Stimulated activated CD8-positive, alpha-beta memory T cell treated with anti-CD3 and anti-CD28 coated beads, Interleukin-7, amount 100 ng/mL, for 24 hours (primary cell): ENCODE measurements around the gene ZSWIM8.
"Not testable (repeated sequence)": the region's sequence is repeated elsewhere in the genome, so short reads cannot be mapped to it uniquely, and the experiment has no call there.

Experiments
- DNase-seq: peaks from one replicate; pipeline ENCODE4 v3.0.0-alpha.2; 2020; ENCODE audit warnings: low read depth

Gene ZSWIM8

DNA sequence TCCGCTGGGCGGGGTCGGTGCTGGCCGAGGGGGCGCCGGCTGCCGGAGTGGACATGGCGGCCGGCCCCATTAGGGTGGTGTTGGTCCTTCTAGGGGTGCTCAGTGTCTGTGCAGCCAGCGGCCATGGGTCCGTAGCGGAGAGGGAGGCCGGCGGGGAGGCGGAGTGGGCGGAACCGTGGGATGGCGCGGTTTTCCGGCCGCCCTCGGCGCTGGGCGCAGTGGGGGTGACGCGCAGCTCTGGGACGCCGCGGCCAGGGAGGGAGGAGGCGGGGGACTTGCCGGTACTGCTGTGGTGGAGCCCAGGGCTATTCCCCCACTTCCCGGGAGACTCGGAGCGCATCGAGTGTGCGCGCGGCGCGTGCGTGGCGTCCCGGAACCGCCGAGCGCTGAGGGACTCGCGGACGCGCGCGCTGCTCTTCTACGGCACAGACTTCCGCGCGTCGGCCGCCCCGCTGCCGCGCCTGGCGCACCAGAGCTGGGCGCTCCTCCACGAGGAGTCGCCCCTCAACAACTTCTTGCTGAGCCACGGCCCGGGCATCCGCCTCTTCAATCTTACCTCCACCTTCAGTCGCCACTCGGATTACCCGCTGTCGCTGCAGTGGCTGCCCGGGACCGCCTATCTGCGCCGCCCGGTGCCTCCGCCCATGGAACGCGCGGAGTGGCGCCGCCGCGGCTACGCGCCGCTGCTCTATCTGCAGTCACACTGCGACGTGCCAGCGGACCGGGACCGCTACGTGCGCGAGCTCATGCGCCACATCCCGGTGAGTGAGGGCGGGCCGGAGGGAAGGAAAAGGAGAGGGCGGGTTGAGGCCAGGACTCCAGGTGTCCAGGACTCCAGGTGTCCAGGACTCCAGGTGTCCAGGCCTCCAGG is 12.9 kb upstream of the ZSWIM8 start:
- DNase-seq, result peak; percentile 50

DNA sequence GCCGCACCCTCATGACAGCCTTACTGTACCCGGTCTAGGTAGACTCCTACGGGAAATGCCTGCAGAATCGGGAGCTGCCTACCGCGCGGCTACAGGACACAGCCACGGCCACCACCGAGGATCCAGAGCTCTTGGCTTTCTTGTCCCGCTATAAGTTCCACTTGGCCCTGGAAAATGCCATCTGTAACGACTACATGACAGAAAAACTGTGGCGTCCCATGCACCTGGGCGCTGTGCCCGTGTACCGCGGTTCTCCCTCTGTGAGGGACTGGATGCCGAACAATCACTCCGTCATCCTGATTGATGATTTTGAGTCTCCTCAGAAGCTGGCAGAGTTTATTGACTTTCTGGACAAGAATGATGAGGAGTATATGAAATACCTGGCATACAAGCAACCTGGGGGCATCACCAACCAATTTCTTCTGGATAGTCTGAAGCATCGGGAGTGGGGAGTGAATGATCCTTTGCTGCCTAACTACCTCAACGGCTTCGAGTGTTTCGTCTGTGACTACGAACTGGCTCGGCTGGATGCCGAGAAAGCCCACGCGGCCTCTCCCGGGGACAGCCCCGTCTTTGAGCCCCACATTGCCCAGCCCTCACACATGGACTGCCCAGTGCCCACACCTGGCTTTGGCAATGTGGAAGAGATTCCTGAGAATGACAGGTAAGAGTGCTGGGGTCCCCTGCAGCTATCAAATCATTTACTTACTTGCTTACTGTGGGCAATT is 12.1 kb upstream of the ZSWIM8 start:
- DNase-seq, result no peak

DNA sequence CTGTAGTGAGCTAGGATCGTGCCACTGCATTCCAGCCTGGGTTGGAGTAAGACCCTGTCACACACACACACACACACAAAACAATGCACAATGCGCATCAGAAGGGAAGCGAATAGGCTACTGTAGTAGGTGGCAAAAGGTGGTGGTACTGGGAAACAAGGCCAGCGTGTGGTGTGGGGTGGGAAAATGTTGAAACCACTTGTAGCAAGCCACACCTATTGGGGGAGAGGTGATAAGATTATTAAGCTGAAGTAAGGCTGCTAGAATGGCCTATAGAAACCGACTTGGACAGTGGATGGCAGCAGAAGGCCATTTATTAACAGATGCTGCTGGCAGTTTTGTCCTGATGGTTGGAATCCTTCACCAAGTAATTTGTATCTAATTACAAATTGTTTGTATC is 10.8 kb upstream of the ZSWIM8 start:
- no peak for DNase-seq

DNA sequence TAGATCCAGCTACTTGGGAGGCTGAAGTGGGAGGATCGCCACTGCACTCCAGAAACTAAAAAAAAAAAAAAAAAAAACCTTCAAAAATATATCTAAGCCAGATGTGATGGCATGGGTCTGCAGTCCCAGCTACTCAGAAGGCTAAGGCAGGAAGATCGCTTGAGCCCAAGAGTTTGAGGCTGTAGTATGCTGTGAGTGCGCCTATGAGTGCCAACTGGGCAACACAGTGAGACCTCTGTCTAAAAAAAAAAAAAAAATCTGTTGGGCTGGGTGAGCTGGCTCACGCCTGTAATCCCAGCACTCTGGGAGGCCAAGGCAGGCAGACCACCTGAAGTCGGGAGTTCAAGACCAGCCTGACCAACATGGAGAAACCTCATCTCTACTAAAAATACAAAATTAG is 6.4 kb upstream of the ZSWIM8 start:
- no peak for DNase-seq

DNA sequence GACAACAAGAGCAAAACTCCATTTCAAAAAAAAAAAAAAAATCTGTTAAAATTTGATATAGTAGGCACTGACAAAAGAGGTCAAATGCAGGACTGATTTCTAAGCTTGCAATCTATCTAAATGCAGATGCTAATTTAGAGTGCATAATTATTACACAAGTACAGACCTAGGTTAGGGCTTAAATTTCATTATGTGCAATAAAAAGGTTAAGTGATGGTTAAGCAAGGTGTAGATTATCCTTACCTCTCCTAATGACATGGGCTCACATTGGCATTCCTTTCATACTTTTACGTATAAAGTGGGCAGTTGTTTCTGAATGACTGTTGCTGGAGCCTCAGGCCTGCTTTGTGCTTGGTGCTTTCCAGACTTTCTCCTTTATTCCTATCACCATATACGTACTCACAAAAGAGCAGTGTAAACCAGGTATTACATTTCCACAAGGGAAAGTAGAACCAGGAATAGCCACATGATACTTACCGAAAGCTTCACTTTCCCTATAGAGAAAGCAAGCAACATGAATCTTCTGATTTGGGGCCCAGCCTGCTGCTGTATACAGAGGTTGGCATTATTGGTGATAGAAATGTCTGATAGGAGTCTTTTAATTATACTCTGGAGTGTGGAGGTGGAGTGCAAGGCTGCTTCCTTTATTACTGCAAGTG is 5.7 kb upstream of the ZSWIM8 start:
- DNase-seq, result no peak

DNA sequence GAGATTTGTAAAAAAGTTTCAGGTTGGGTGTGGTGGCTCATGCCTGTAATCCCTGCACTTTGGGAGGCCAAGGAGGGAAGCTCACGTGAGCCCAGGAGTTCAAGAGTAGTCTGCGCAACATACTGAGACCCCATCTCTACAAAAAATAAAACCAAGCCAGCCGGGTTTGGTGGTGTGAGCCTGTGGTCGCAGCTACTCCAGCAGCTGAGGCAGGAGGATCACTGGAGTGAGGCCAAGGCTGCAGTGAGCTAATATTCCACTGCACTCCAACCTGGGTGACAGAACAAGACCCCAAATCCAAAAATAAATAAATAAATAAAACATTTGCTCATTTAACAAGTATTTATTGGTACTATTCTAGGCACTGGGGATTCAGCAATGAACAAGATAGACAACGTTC is 5.1 kb upstream of the ZSWIM8 start:
- DNase-seq, result no peak

DNA sequence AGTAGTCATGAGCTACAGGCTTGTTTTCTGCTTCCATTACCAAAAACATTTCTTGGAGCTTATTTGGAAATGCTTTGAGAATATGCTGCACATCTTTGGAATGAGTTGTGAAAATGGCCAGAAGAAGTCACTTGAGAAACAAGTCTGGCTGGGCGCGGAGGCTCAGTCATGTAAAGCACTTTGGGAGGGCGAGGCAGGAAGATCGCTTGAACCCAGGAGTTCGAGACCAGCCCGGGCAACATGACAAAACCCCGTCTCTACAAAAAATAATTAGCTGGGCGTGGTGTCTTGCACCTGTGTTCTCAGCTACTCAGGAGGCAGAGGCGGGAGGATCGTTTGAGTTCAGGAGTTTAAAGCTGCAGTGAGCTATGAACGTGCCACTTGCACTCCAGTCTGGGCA is 4.4 kb upstream of the ZSWIM8 start:
- DNase-seq, result no peak

DNA sequence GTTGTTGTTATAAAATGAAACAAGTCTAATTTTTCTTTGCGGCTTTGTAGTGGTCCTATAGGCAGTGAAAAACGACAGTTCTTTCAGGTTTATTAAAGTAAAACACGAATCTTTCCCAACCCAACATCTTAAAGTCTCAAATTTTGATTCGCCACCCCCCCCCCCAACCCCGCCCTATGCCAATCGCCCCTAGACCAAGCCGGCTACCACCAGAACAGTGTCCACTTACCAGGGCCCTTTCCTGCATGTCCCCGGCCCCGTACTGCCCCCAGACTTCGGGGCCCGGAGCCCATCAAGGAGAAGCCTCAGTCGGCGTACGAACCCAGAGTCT is 3.9 kb upstream of the ZSWIM8 start:
- DNase-seq, result no peak

DNA sequence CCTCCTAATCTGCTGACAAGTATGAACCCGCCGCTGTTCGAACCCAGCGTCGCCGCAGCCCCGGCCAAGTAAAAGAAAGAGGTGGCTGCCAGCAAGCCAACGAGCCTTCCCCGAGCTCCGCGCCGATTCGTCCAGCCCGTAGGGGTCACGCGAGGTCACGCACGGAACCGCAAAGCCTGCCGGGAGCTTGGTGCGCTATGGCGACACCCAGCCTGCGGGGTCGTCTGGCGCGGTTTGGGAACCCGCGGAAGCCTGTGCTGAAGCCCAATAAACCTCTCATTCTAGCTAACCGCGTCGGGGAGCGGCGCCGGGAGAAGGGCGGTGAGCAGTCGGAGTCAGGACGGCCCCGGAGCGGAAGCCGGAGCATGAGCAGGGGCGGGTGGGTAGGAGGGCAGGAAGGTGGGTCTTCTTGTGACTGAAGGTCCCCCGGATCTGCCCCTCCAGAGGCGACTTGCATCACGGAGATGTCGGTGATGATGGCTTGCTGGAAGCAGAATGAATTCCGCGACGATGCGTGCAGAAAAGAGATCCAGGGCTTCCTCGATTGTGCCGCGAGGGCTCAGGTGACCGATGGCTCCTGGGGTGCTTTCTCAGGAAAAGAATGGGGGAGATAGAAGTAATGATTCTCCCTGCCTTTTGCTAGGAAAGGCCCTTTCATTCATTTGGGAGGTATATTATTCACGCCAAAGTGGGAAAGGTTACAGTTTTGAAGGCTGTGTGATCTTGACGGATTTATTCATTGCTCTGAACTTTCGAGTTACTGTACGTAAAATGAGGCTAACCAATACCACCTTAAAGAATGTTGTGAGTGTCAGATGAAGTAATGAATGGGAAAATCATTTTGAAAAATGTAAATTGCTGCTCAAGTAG is 3.3 kb upstream of the ZSWIM8 start, which contains the start of gene CHCHD1:
Gene CHCHD1, plus strand, starts transcription at position 170 of the 870 bp plus-strand sequence. Its CDS starts 28 bp downstream, at position 198.
- DNase-seq, result peak; percentile 88

DNA sequence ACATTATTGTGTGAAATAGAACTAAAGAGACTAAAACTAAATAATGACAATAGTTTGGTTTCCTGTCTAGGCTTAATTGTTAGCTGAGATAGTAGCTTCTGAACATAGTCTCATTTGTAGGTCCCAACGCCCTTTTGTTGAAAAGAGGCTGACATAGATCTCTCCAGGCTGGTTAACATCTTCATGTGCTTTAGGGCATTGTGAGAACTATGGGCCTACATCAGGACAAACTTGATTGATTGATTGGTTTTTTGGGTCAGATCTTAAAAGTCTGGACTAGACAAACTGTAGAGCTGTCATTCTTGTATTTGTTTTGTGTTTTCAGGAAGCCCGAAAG is 2.7 kb upstream of the ZSWIM8 start:
- DNase-seq, result no peak

DNA sequence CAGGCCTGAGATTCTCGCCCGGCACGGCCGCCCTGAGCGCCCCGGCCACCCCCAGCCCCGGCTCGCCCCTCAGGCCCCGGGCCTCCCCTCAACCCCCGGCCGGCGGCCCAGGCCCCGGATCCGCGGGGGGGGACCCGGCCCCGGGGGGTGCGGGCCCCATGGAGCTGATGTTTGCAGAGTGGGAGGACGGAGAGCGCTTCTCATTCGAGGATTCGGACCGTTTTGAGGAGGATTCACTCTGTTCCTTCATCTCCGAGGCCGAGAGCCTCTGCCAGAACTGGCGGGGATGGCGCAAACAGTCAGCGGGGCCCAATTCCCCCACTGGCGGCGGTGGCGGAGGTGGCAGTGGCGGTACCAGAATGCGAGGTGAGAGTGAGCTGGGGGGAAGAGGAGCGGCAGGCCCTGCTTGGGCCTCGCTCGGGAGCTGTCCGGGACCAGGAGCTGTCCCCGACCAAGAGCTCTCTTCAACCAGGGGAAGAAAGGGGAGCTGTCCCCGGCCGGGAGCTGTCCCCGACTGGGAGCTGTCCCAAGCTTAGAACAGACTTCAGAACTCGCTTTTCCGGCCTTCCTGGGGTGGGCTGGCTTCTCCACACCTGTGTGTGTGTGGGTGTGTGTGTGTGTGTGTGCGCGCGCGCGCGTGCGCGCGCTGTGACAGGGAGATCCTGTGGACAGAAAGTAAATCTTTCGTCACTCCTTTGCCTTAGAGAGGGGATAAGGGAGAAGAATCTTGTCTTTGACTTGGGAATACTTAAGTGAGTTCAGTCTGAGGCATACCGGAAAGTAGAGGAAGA is 510 bp downstream of the ZSWIM8 start:
- no peak for DNase-seq

DNA sequence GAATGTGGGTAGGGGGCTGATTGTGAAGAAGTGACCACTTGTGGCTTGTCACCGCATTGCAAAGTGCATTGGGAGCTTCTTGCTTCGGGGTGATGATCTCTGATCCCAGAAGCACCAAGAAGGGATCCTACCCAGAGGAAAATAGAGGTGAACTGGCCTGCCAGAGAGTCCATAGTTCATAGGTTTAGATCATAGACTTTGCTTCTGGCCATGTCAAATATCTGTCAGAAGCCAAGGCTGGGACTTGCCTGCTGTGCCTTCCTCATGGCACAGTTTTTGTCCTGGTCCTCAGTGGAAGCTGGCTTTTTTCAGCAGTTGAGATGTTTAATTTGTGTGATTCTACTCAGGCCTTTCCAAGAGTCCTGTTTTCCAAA is 1.1 kb downstream of the ZSWIM8 start:
- DNase-seq, result no peak

DNA sequence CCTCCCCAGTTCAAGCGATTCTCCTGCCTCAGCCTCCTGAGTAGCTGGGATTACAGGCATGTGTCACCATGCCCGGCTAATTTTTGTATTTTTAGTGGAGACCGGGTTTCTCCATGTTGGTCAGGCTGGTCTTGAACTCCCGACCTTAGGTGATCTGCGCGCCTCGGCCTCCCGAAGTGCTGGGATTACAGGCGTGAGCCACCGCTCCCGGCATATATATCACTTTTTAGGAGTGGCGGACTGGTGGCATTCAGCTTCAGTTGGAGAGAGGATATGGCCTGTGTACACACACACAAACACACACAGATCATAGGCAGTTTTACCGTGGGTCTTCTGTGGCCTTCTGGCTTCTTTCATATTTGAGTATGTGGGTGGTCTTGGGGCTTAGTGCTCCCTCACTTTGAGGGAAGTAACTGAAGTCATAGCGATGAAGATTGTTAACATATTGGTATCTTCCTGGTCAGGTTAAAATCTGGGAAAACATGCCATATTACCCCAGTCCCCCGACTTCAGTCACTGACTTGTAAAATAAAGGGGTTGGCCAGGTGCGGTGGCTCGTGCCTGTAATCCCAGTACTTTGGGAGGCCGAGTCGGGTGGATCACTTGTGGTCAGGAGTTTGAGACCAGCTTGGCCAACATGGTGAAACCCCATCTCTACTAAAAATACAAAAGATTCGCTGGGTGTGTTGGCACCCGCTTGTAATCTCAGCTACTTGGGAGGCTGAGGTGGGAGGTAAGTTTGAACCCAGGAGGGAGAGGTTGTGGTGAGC is 1.8 kb downstream of the ZSWIM8 start:
- not testable (repeated sequence) for DNase-seq

DNA sequence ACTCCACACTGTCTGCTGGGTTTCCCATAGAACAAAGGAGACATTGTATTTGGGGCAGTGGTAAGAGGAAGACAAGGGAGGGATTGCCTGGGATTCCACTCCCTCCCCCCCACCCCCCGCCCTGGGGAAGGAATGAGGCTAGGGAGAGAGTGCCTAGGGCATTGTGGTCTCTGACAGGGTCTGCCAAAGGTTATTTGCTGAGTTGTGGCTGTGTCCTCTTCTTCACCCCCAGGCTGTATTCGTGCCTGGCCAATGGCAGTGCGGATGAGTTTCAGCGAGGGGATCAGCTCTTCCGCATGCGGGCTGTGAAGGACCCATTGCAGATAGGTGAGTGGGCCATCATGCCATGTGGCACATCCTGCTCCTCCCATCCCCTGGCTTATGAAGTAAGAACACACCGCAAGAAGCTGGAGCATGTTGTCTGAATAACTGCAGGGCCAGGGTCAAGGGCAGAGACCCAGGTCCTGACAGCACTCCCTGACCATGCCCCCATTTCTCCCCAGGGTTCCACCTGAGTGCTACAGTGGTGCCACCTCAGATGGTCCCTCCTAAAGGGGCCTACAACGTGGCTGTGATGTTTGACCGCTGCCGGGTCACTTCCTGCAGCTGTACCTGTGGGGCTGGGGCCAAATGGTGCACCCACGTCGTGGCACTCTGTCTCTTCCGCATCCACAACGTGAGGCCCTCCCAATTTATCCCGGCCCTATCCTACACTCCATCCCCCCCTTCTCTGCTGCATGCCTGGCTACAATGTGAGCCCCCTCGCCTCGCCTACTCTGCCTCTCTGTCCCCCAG is 3.7 kb downstream of the ZSWIM8 start:
- DNase-seq, result no peak

DNA sequence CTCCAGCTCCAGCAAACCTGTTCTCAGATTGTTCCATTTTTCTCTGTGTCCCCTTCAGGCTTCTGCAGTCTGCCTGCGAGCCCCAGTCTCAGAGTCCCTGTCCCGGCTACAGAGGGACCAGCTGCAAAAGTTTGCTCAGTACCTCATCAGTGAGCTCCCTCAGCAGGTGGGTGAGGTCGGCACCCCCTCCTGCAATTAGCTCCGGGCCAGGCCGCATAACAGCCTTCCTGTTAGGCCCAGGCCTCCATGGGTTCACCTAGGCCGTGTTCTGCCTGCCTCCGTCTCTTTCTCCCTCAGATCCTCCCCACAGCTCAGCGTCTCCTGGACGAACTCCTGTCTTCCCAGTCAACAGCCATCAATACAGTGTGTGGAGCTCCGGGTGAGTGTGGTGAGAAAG is 4.3 kb downstream of the ZSWIM8 start:
- DNase-seq, result no peak

DNA sequence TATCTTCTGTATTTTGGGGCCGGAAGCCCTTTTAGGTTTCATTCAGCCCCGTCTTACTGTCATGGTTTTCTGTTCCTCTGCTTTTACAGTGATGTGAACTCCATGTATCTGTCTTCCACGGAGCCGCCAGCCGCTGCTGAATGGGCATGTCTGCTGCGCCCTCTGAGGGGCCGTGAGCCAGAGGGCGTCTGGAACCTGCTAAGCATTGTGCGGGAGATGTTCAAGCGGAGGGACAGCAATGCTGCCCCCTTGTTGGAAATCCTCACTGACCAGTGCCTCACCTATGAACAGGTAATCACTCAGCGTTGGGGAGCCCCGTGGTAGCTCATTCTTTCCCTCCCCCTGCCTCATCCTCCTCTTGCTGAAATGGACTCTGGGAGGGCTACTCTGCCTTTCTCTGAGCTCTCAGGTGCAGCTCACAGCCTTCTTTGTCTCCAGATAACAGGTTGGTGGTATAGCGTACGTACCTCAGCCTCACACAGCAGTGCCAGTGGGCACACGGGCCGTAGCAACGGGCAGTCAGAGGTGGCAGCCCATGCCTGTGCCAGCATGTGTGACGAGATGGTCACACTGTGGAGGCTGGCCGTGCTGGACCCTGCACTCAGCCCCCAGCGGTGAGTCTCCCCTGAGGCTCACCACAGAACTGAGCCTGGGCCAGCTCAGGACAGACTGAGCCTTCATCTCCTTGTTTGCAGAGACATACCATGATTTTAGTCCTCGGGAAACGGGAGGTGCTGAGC is 5.7 kb downstream of the ZSWIM8 start:
- DNase-seq, result no peak

DNA sequence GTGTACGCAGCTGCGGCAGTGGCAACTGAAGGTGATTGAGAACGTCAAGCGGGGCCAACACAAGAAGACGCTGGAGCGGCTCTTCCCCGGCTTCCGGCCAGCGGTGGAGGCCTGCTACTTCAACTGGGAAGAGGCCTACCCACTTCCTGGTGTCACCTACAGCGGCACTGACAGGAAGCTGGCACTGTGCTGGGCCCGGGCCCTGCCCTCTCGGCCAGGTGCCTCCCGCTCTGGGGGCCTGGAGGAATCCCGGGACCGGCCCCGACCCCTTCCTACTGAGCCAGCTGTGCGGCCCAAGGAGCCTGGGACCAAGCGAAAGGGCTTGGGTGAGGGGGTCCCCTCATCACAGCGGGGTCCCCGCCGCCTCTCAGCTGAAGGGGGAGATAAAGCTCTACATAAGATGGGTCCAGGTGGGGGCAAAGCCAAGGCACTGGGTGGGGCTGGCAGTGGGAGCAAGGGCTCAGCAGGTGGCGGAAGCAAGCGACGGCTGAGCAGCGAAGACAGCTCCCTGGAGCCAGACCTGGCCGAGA is 6.5 kb downstream of the ZSWIM8 start:
- no peak for DNase-seq

DNA sequence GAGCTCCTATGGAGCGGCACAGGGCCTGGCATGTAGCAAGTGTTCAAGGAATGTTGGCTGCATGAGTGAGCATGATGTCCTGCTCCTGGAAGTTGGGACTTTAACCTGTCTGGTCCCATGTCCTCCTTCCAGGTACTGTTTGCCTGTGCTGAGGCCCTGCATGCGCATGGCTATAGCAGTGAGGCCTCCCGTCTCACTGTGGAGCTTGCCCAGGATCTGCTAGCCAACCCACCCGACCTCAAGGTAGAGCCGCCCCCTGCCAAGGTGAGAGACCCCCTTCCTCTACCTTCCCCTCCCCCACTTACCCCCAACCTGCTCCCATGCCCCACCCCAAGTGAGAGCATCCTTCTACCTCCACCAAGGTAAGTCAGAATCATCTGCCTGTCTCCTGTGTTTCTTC is 8.1 kb downstream of the ZSWIM8 start:
- DNase-seq, result no peak

DNA sequence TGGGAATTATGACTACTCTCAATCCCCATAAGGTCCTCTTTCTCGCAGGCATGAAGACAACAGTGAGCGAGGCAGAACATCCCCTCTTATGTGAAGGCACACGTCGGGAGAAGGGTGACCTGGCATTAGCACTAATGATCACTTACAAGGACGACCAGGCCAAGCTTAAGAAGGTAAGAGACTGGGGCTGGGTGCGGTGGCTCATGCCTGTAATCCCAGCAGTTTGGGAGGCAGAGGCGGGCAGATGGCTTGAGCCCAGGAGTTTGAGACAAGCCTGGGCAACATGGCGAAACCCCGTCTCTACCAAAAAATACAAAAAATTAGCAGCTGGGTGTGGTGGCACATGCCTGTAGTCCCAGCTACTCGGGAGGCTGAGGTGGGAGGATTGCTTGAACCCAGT is 10.1 kb downstream of the ZSWIM8 start:
- DNase-seq, result not testable (repeated sequence)
